Measurements from ENCODE around the gene SMG5.

The SMG5 gene

DNA sequence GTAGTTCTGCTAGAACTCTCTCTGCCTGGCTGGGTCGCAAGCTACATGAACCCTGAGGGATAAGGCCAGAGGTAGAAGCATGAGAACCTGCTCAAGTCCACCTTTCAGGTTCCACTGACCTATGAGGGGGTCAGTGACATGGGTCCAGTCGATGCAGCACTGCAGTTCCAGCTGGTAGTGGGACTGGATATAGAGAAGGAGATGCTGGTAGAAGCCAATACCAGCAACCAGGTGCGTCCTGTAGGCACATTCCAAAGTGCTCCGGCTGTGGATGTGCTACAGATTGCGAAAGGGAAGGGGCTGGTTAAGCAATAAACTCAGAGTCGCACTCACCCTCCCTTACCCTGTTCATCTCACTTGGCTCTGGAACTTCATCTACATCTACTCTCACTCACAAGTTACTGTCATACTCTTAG lies 5.7 kb downstream of the SMG5 start:
- no peak for DNase-seq

DNA sequence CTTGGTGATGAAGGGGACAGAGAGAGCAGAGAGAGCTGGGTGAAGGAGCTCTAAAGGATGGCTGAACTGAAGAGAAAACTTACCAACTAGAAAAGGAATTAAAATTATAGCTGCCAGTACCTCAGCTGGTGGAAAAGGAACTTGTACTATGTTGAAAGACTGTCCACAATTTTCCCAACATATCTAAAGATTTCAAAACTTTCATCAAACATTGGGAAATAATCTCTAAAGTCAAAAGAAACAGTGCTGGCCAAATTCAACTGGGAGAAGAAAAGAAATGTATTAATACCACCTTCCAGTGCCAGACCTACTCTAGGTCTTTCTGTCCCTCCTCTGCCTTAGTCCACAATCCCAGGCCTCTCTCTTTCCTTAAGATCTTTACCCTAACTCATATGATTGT lies 6.1 kb downstream of the SMG5 start:
- no peak for DNase-seq

DNA sequence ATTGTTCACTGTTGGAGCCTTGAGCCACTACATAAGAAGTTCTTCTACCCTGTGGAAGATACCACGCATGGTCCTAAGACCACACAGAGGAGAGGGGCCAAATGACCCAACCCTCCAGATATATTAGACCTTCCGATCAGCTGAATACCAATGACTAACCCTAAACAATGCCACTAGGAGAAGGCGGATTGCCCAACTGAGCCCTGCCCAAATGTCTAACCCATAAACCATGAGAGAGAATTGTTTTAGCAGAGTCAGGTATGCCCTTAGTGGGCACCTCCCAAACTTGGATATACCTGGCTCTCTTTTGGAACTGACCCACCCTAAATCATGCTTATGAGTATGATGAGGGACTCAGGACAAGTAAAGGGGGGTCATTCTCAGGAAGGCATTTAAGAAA lies 12.3 kb downstream of the SMG5 start:
- no peak for DNase-seq

DNA sequence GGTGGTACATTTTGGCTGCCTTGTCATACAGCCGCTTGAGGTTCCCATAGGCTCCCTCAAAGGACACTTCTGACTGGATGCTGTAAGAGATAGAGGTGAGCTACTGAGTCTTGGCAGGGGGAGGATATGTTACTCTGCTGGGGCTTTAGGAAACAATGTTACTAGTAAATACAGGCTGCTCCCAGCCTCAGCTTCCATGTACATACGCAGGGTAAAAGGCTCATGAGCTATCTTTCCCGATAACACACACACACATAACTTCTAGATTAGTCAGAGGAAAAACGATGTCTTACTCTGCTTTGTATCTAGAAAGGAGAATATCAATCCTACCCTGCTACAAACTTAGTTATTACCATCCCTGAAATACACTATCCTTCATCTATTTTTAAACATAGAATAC lies 14.3 kb downstream of the SMG5 start:
- no peak for DNase-seq

DNA sequence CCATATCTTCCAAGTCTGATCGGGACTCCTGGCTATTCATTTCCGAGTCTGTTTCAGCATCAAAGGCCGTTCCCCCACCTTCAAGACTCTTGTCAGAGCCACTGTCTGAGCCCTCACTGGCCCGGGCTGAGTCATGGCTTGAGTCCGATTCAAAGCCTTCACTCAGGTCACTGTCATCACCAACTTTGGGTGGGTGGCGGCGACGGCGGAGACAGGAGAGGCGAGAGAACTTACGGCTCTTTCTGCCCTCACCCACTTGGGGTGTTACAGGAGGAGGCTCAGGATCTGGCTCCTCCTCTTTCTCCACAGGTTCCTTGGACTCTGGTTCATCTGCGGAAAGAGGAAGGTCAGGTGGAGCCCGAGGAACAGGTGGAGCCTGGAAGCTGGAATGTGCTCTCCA lies 16.6 kb downstream of the SMG5 start:
- no peak for DNase-seq

DNA sequence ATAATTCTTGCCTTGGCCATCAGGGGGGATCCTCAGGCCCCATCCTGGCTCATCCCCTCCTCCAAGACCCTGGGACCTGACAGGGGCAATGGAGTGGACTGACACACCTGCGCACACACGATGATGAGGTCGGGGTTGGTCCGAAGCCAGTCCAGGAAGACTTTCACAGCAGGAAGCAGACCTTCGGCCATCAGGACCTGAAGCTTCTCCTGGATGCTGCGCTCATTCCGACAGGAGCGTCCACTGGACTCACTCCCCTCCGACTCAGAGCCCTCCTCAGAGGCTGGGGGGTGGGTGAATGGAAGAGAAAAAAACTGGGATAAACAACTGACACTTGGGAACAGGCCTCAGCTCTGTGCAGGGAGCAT lies 19.4 kb downstream of the SMG5 start:
- DNase-seq, result no peak

DNA sequence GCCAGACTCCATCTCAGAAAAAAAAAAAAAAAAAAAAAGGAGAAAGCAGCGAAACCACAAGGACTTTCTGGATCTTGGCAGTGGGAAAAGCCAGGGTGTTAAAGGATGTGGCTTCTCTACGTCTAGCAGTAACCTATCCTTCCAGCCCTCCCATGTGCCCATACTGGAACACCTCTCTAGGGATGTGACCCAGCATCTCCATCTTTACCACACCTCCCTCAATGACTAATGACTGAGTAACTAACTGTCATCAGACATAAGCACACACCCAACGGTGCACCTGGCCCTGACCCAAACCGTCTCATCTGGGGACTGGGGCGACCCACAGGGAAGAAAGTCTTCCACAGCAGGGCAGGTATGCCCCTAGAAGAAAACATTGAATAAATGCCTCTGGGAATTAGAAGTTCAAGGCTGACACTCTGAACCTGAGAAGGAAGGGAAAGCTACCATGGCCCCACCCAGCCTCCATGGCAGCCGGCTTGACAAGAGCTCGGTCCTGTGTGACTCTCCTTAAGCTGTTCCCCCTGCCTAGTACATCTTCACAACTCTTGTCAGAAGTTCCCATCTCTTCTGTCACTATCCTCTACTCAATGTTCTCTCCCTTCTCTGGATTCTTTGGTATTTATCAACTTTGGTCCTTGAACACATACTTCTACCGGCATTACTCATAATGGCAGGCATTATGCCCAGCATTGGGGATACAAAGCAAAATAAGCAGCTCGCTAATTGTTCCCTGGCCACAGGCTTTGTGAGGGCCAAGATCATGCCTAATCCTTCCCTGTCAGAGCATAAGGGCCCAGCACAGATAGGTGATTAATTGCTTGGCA lies 20.0 kb downstream of the SMG5 start:
- DNase-seq, result no peak

DNA sequence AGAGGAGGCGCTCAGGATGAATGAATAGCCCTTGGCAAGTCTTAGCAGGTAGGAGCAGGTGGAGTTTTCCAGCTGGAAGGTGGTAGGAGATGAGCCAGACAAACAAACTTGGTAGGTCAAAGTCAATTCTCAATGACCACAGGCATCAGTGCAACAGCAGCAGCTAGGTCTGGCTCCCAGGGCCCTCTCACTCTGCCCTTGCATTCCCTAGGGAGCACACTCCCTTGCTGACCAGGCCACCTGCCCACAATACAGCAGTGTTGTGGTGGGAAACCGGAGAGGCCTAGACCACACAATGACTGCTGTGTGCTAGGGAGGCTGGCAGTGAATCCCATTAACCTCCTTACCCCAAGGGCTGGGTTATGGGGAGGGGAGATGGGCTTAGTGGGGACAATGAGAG lies 21.7 kb downstream of the SMG5 start:
- no peak for DNase-seq

DNA sequence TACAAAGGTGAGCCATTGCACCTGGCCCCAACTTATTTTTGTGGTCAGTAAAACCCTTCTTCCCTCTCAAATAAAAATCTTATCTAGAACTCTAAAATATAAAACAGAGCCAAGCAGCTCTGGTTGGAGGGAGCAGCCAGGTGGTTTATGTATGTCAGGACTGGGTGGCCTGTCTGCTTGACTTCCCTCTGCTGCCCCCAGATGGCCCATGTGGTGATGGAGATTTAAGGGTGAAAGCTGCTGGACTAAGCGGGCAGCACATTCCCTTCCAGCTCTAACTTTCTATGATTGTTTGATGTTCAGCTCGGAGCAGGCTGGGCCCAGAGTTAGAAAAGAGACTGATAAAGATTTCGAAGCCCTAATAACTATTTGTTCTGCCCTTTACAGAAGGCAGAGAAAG lies 22.8 kb downstream of the SMG5 start:
- no peak for DNase-seq

DNA sequence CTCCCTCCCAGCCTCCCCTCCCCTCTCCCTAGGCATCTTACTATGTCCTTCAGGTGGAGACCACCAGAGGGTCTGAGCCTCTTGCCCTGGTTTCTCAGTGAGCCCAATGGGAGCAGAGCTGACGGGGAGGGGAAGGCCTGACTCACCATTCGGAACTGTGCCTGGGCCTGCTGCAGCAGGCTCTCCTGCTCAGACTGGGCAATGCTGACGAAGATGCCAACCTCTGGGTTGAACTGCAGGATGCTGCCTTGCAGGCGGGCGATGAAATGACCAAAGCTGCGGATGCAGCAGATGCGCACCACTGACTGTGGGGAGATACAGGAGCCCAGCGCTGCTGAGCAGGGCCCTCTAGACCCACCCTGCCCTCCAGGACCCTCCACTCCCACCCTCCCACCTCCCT lies 23.8 kb downstream of the SMG5 start:
- no peak for DNase-seq

DNA sequence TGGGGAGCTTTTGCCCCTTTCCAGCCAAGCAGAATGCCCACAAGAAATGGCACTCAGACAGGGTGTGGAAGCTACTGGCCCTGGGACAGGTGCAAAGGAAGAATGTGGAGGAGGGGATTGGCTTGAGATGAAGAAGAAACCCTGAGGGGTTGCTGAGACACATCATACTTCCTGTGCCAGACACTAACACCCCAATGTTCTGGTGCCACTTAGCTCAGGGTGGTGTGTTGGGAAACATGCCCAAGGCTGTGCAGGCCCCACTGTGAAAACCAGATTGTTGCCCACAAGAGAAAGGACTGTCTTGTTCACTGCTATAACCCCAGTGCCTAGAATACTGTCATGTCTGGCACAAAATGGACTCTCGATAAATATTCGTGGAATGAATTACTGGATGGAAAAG lies 24.9 kb downstream of the SMG5 start:
- no peak for DNase-seq

DNA sequence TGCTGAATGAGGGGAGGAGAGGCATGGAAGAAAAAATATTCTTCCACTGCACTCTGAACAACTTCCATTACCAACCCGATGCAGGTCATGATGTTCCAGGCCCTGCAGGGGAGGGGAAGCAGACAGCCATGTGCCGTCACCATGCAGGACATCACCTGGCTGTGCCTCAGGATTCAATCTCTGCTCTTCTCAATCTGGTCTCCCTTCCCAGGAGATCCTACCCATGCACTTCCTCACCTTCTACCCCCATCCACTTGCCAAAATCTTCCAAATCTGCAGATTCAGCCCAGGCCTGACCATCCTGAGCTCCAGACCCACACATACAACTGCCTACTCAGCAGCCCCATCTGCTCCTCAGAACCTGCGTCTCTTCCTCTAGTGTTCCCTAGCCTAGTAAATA lies 29.0 kb downstream of the SMG5 start:
- no peak for DNase-seq

DNA sequence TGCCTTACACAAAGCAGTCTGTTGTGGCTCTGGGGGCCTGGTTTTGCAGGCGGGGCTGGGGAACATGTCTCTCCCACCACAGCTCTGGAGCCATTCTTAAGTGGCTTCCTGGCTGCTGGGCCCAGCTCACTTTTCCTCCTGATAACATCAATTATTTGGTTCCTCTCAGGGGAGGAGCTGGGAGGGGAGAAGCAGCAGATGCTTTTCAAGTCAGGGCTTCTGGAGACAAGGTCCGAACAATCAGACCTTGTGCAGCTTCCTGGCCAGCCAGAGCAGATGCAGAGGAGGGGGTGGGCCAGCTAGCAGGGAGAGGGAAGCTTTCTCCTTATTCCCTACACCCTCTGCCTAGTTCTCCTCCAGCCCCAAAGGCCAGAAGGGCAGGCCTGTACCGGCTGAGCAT lies 31.1 kb downstream of the SMG5 start:
- DNase-seq, result no peak

DNA sequence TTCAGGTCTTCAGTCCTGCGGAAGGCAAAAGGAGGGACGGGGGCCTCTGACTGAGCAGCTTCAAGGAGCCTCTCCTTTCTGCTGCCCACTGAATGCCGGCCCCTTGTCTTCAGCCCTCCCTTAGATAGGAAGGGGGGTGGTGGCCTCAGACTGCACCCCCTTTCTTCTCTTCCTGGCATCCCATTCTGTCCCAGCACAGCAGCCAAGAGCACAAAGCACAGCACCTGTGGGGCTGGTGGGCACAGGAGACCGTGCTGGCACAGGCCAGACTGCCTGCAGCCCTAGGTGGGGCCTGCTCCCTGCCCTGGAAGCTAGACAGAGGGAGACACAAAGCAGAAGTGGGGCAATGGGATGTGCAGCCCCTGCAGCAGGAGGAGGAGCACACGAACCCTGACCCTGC lies 33.0 kb downstream of the SMG5 start:
- DNase-seq, result no peak

DNA sequence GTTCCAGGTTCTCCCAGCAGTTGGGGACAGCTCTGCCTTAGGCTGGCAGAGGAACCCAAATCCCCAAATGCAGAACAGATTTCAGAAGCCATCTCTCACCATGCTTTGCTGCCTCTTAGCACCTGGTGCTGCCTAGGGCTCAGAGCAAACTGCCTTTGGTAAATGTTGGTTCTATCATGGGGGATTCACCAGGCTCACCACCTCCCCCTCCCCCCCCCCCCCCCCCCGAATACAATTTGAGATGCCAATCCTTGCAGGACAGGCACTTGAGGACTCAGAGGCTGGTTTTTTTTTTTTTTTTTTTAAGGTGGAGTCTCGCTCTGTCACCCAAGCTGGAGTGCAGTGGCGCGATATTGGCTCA lies 34.3 kb downstream of the SMG5 start:
- DNase-seq, result no peak

DNA sequence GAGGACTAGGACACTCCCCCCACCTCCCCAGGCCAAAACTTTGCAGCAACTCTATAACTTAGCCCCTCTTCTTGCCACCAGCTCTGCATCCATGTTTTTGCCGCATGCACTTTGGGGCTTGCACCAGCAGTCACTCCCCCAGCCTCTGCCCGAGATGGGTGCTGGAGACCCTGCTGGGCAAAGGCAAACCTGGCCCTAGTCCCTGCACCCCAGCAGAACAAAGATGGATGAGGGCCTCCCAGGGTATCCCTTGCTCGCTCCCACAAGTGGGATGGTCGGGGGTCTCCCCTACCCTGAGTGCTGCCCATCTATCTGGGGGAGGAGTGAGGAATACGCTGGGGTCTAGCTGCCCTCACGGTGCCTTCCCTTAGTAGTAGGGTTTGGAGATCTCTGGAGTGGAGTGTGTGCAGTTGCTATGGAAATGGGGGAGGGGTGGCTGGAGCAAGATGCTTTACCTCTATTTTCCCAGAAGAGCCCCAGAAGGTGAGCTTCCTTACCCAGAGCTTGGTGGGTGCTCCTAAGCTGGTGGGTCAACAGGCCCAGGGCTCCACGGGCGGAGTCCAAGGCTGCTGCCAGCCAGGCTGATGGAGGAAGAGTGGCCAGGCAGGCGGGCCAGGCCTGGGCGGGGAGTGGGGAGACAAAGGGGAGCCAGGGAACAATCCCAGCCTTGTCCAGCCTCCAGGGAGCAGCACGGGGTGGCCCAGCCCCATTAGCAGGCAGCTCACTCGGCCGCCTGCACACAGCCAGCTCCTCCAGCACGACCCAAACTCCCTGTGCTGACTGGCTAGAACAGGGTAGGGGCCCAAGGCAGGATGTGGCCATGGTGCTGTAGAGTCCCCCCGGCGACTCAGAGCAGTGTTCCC lies 34.9 kb downstream of the SMG5 start, which contains the start of gene PAQR6:
PAQR6 (minus strand) TSS at position 597 of the 863 bp plus-strand sequence. CDS start 1,325 bp downstream, outside the sequence.
- no peak for DNase-seq

DNA sequence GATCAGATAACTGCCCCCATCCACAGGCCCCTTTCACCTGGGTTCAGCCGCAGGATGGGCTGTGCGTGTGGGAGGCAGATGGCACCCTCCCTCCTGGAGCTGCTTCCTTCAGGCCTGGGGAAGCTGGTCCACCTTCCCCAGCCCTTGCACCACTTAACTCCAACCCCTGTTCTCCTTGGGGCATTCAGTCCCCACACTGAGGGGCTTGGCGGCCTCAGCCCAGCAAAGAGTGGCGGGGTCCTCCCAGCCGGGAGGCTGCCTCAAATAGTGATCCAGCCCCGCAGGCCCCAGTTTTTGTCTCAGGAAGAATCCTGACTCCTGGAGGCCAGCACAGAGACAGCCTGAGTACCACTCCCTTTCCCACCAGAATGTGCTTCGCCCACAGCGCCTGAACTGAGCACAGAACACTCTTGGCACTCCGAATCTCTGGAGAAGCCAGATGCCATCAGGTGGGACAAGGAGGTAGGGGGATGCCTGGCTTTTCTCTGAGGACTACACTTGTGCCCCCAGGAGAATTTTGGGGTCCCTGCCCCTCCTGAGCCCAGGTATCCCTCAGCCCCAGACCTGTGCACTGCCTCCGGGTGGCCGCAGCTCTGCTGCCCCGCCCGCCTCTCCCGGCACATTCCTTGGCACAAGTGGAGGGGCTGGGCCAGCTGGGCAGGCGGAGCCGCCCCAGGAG lies 35.7 kb downstream of the SMG5 start:
- DNase-seq, result no peak

DNA sequence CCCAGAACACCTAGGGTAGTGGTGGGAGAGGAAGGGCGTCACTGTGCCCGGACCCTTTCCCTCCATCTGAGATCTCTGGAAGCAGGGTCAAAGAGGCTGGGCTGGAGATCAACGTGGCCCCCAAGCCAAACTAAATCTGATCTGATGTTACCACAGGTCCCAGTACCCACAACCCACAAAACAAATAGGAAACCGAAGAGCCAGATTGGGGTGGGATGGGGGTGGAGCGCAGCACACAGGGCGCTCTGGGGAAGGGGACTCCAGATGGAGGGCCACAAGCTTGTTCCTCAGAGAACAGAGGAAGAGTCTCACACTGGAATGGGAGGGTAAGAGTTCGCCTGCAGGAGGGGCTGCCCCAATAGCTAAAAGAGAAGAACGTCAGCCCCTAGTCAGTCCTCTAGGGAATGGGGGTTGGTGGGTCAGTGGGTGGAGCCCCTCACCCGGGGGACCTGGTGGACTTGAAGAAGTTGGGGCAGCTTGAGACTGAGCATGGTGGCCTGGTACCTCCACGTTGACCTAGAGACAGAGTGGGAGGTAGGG lies 36.3 kb downstream of the SMG5 start:
- DNase-seq, result no peak

DNA sequence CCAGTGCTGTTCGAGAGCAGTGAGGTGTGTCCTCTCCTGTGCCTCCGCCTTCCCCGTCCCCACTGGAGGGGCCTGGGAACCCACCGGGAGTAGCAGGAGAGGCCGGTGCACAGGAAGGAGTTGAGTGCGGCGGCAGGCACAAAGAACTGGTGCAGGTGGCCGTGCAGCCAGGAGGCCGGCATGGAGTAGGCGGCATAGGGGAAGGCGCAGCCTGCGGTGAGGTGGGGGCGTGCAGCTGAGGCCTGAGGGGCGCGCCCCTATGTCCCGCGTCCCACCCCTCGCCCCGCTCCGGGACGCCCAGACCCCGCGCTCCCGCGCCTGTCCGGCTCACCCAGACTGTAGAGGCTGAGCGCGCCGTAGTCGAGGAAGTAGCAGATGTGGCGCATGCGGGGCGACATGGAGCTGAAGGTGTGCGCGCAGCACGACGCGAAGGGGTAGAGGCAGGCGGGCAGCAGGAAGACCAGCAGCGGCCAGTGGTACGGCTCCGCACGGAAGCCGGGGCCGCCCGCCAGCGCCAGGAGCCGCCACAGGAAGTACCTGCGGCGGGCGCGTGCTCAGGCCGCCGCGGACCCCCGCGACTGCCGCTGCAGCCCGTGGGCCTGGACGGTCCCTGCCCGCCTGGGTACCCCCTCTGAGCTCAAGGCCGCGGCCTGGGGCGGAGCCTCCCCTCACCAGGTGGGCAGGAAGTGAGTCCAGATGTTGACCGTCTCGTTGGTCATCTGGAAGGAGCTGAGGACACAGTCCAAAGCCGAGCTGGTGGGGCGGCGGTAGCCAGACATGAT lies 37.0 kb downstream of the SMG5 start:
- peak; percentile 36 for DNase-seq

DNA sequence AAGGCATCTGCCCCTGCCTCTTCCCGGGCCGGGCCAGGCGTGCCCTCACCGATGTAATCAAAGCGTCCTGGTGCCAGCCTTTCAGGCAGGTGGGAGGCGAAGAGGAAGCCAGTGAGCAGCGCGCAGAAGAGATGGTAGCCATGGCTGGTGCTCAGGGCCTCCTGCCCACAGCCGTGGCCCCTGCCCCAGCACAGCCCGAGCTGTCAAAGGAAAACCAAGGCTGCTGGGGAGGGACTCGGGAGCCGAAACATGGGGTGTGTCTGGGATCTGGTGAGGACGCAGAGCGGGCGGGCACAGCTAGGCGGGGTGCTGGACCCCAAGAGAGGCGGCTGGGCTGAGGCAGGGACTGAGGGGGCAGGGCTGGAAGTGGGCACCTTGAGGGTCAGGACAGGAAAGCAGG lies 37.9 kb downstream of the SMG5 start:
- no peak for DNase-seq

DNA sequence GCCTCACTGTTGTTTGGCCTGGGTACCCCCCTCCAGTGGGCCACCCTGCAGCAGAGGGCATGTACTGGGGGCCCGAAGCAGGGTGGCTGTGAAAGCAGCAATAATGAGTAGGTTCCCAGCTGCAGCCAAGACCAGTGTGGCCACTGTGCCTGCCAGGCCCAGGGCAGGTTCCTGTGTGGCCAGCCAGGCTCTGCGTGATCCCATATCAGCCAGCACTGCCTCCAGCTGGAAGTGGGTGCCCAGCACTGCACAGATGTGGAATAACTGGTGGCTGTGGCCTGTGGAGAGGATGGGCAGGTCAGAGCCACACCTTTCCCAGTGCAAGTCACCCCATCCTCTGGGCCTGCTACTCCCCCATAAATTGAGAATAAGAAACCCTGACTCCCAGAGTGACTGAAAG lies 38.5 kb downstream of the SMG5 start:
- DNase-seq, result no peak

DNA sequence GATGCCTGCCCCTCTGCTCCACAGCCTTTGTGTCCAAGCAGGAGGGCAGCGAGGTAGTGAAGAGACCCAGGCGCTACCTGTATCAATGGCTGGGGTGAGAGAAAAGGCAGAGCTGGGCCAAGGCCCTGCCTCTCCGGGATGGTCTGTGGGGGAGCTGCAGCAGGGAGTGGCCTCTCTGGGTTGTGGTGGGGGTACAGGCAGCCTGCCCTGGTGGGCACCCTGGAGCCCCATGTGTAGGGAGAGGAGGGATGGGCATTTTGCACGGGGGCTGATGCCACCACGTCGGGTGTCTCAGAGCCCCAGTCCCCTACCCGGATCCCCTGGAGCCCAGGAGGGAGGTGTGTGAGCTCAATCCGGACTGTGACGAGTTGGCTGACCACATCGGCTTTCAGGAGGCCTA lies 39.9 kb downstream of the SMG5 start:
- DNase-seq, result no peak

DNA sequence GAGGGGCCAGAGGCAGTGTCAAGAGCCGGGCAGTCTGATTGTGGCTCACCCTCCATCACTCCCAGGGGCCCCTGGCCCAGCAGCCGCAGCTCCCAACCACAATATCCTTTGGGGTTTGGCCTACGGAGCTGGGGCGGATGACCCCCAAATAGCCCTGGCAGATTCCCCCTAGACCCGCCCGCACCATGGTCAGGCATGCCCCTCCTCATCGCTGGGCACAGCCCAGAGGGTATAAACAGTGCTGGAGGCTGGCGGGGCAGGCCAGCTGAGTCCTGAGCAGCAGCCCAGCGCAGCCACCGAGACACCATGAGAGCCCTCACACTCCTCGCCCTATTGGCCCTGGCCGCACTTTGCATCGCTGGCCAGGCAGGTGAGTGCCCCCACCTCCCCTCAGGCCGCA lies 40.7 kb downstream of the SMG5 start, which contains the start of gene BGLAP:
BGLAP (plus strand) TSS at position 259 of the 400 bp plus-strand sequence; CDS start at position 307, 48 bp downstream.
- no peak for DNase-seq
